KMS-11 (cell line): Measurements from ENCODE around the gene ASIP.

Experiments
- H2AFZ ChIP-seq: fragments of 200-600 bp; sonication (generic); 2 replicates; pipeline ENCODE4 v1.6.1; 2016; ENCODE audit warnings: antibody characterized with exemption, mixed run types, low read depth
- H3K27ac ChIP-seq: fragments of 200-600 bp; sonication (generic); 2 replicates; pipeline ENCODE4 v1.6.1; 2016; ENCODE audit warnings: mild to moderate bottlenecking, mixed run types
- H3K27me3 ChIP-seq: fragments of 200-600 bp; sonication (generic); 2 replicates; pipeline ENCODE4 v1.6.1; 2017; ENCODE audit warnings: mild to moderate bottlenecking, low read depth, mixed run types, moderate library complexity; ENCODE audit not compliant: insufficient read depth
- H3K36me3 ChIP-seq: fragments of 200-600 bp; sonication (generic); 2 replicates; pipeline ENCODE4 v1.6.1; 2017; ENCODE audit warnings: mild to moderate bottlenecking, mixed run types; ENCODE audit not compliant: insufficient read depth
- H3K4me1 ChIP-seq: fragments of 200-600 bp; sonication (generic); 2 replicates; pipeline ENCODE4 v1.6.1; 2016; ENCODE audit warnings: mild to moderate bottlenecking, low read depth, mixed run types; ENCODE audit not compliant: poor library complexity, severe bottlenecking
- H3K4me2 ChIP-seq: fragments of 200-600 bp; sonication (generic); 2 replicates; pipeline ENCODE4 v1.7.0; 2016; ENCODE audit warnings: mild to moderate bottlenecking, mixed run types
- H3K4me3 ChIP-seq: fragments of 200-600 bp; sonication (generic); IDR thresholded peaks from 2 replicates; pipeline ENCODE4 v1.6.1; 2017; ENCODE audit warnings: low read depth, low read length, mixed read lengths; ENCODE audit not compliant: insufficient read depth
- H3K79me2 ChIP-seq: fragments of 200-600 bp; sonication (generic); 2 replicates; pipeline ENCODE4 v1.6.1; 2016; ENCODE audit warnings: low read depth, mixed run types; ENCODE audit not compliant: insufficient read depth
- H3K9ac ChIP-seq: fragments of 200-600 bp; sonication (generic); 2 replicates; pipeline ENCODE4 v1.6.1; 2016; ENCODE audit warnings: mild to moderate bottlenecking, mixed run types
- H4K20me1 ChIP-seq: fragments of 200-600 bp; sonication (generic); 2 replicates; pipeline ENCODE4 v1.6.1; 2016; ENCODE audit warnings: mild to moderate bottlenecking, mixed run types; ENCODE audit not compliant: insufficient read depth
- TF ChIP-seq, protein P1 (sequence below): fragments of 200-600 bp; sonication (generic); conservative IDR thresholded peaks from 2 replicates; pipeline ENCODE4 v1.6.1; 2017; ENCODE audit warnings: low read depth, mild to moderate bottlenecking, antibody characterized with exemption, low read length, moderate library complexity, mixed read lengths

Gene ASIP

DNA sequence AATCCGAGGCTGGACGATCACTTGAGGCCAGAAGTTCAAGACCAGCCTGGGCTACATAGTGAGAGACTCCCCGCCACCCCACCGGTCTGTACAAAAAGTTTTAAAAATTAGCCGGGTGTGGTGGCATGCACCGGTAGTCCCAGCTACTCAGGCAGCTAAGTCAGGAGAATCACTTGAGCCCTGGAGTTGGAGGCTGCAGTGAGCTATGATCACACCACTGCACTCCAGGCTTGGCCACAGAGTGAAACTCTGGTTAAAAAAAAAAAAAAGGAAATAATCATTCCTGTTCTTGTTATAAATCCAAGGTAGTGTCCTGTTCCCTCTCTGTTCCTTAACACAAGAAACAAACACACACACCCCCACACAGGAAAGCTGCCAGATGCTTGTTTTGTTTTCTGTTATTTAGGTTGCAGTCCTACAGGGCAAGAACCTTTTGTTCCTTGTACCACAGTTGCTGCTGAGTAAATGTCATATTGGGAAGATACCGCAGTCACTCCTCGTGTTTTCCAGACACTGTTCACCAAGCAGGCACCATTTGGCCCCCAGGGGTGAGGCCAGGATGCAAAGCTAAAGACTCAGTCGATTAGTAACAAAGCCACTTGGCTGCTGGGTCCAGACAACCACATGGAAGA lies 28.9 kb downstream of the ASIP start:
- TF ChIP-seq, protein P1, sequence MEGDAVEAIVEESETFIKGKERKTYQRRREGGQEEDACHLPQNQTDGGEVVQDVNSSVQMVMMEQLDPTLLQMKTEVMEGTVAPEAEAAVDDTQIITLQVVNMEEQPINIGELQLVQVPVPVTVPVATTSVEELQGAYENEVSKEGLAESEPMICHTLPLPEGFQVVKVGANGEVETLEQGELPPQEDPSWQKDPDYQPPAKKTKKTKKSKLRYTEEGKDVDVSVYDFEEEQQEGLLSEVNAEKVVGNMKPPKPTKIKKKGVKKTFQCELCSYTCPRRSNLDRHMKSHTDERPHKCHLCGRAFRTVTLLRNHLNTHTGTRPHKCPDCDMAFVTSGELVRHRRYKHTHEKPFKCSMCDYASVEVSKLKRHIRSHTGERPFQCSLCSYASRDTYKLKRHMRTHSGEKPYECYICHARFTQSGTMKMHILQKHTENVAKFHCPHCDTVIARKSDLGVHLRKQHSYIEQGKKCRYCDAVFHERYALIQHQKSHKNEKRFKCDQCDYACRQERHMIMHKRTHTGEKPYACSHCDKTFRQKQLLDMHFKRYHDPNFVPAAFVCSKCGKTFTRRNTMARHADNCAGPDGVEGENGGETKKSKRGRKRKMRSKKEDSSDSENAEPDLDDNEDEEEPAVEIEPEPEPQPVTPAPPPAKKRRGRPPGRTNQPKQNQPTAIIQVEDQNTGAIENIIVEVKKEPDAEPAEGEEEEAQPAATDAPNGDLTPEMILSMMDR: no peak
- H3K27ac ChIP-seq: no peak overlapping the region
- peaks cover 13% of the 10 kb centered on the region for H3K4me1 ChIP-seq
- no peak overlapping the region for H3K9ac ChIP-seq
- no peaks in the 10 kb centered on the region for H4K20me1 ChIP-seq
- H2AFZ ChIP-seq: no peak overlapping the region
- H3K36me3 ChIP-seq: no peaks in the 10 kb centered on the region; the same call in 1 of the 2 replicates
- no peaks in the 10 kb centered on the region for H3K27me3 ChIP-seq
- H3K4me2 ChIP-seq: no peak overlapping the region
- no peak overlapping the region for H3K4me3 ChIP-seq
- no peaks in the 10 kb centered on the region for H3K79me2 ChIP-seq

DNA sequence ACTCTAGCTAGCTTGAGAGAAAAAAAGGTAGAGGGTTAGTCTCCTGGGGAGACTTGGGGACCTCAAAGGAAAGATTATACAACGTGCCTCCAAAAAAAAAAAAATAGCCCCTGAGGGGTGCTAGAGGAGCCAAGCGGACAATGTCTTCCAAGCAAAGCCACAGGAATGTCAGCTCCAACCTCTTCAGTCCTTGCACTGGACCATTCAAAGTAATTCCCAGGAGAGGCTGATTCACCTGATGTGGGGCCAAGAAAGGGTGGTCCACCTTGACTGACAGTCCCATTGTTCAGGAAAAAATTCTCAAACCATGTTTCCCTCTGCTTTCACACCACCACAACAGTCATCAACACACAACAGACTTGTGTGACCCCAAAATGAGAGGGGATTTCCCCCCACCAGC lies 30.7 kb downstream of the ASIP start:
- TF ChIP-seq, protein P1: no peak
- Histone ChIP-seq H3K4me2 (no peak overlapping the region), H3K79me2 (no peaks in the 10 kb centered on the region), H3K4me1 (peaks cover 13% of the 10 kb centered on the region), H3K4me3 (no peak overlapping the region), H2AFZ (no peak overlapping the region), H3K27me3 (no peaks in the 10 kb centered on the region), H3K27ac (no peak overlapping the region), H3K9ac (no peak overlapping the region), H4K20me1 (no peaks in the 10 kb centered on the region), H3K36me3 (peaks cover 5% of the 10 kb centered on the region; the same call in 1 of the 2 replicates)

DNA sequence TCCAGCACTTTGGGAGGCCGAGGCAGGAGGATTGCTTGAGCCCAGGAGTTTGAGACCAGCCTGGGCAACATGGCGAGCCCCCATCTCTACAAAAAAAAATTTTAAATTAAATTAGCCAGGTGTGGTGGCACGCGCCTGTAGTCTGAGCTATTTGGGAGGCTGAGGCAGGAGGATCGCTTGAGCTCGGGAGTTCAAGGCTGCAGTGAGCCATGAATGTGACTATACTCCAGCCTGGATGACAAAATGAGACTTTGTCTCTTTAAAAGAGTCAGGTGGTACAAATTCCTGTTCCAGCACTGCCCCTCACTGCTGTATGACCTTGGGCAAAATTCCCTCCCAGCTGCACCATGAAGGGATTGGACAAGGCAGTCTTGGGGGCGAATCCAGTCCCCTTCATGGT lies 33.5 kb downstream of the ASIP start:
- Histone ChIP-seq H2AFZ (no peak overlapping the region), H3K36me3 (peaks cover 5% of the 10 kb centered on the region; the same call in 1 of the 2 replicates)

DNA sequence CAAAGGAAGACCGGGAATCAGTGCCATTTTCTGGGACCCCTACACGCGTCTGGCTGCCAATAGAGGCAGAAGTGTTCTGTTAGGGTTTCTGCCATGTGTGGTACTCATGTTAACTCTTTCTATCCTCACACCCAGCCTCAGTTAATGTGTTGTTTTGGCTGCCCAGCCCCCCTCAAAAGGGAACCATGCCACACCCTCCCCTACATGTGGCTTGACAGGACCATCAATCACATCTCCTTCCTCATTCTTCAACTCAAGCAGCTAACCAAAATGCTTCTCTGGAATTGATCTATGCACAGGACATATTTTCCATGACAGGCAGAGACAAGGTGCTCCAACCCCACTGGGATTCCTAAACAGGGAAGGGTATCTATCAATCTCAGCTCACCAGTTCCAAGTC lies 40.0 kb downstream of the ASIP start:
- H3K4me1 ChIP-seq: no peaks in the 10 kb centered on the region
- H3K9ac ChIP-seq: no peak overlapping the region
- no peaks in the 10 kb centered on the region for H3K79me2 ChIP-seq
- TF ChIP-seq, protein P1: no peak
- no peak overlapping the region for H3K4me3 ChIP-seq
- no peak overlapping the region for H2AFZ ChIP-seq
- H3K27ac ChIP-seq: no peak overlapping the region
- H3K36me3 ChIP-seq: peaks cover 7% of the 10 kb centered on the region; the same call in 1 of the 2 replicates
- no peak overlapping the region for H3K4me2 ChIP-seq
- no peaks in the 10 kb centered on the region for H3K27me3 ChIP-seq
- no peaks in the 10 kb centered on the region for H4K20me1 ChIP-seq

More for the DNA sequence above, 33.5 kb downstream of the ASIP start:
- H3K4me3 ChIP-seq: no peak overlapping the region
- H3K4me2 ChIP-seq: no peak overlapping the region
- TF ChIP-seq, protein P1: no peak
- H3K9ac ChIP-seq: no peak overlapping the region
- H3K27me3 ChIP-seq: no peaks in the 10 kb centered on the region
- no peak overlapping the region for H3K27ac ChIP-seq
- H4K20me1 ChIP-seq: no peaks in the 10 kb centered on the region
- H3K79me2 ChIP-seq: no peaks in the 10 kb centered on the region
- peaks cover 13% of the 10 kb centered on the region for H3K4me1 ChIP-seq
